Fibroblast of lung (primary cell): ENCODE data around the gene CHCHD6. TPM values are rescaled to one million over a fixed set of nuclear protein-coding genes. Genes with fewer than 3 reads are reported as not detected.

Source experiments
- DNase-seq, 2 donors: peaks; one replicate each; pipeline versions ENCODE4 v3.0.0 to v3.0.0-alpha.2; 2010; ENCODE audit warnings: low read depth in 2 of 2
- H2AFZ ChIP-seq: 2 replicates; pipeline ENCODE4 v1.5.1; 2012; ENCODE audit warnings: low read length, control low read depth, inconsistent platforms
- H3K27ac ChIP-seq: 2 replicates; pipeline ENCODE4 v1.5.1; 2011; ENCODE audit warnings: low read length, control low read depth; ENCODE audit not compliant: insufficient read depth
- H3K27me3 ChIP-seq: 2 replicates; pipeline ENCODE4 v1.5.1; 2011; ENCODE audit warnings: mild to moderate bottlenecking, low read length; ENCODE audit not compliant: control insufficient read depth, insufficient read depth
- H3K36me3 ChIP-seq: 2 replicates; pipeline ENCODE4 v1.5.1; 2011; ENCODE audit warnings: low read length; ENCODE audit not compliant: control insufficient read depth, insufficient read depth
- H3K4me1 ChIP-seq: 2 replicates; pipeline ENCODE4 v1.5.1; 2011; ENCODE audit warnings: low read length; ENCODE audit not compliant: control insufficient read depth, insufficient read depth; ENCODE audit errors: extremely low read depth
- H3K4me2 ChIP-seq: 2 replicates; pipeline ENCODE4 v1.5.1; 2011; ENCODE audit warnings: low read length, control low read depth; ENCODE audit not compliant: insufficient read depth; ENCODE audit errors: extremely low read depth
- H3K4me3 ChIP-seq, 4 experiments: fragments of 200-600 bp in 1 of 4; sonication (generic) in 1 of 4; replicated peaks in 1 of 4; 2 replicates each; pipeline ENCODE4 v1.5.1; 2011 to 2016; ENCODE audit warnings: low read length in 4 of 4, low read depth in 3 of 4, mild to moderate bottlenecking in 3 of 4, control low read depth in 2 of 4, inconsistent platforms in 1 of 4, mixed read lengths in 1 of 4; ENCODE audit not compliant: insufficient read depth in 1 of 4; ENCODE audit errors: control extremely low read depth in 1 of 4
- H3K79me2 ChIP-seq: 2 replicates; pipeline ENCODE4 v1.5.1; 2012; ENCODE audit warnings: mild to moderate bottlenecking, low read length, inconsistent platforms; ENCODE audit not compliant: control insufficient read depth, insufficient read depth
- H3K9ac ChIP-seq: 2 replicates; pipeline ENCODE4 v1.5.1; 2011; ENCODE audit warnings: mild to moderate bottlenecking, low read length, control low read depth; ENCODE audit not compliant: insufficient read depth
- H3K9me3 ChIP-seq: 2 replicates; pipeline ENCODE4 v1.5.1; 2012; ENCODE audit warnings: low read depth, low read length; ENCODE audit not compliant: control insufficient read depth, insufficient read depth
- H4K20me1 ChIP-seq: 2 replicates; pipeline ENCODE4 v1.5.1; 2011; ENCODE audit warnings: low read length; ENCODE audit not compliant: control insufficient read depth, insufficient read depth; ENCODE audit errors: extremely low read depth
- EZH2 ChIP-seq: IDR thresholded peaks from 2 replicates; pipeline ENCODE4 v1.5.1; 2012; ENCODE audit warnings: low read length, control low read depth, mild to moderate bottlenecking; ENCODE audit errors: missing control alignments
- polyA plus RNA-seq, 2 donors: library from polyadenylated mRNA; depleted of rRNA in 1 of 2; stranded (reverse) in 1 of 2; unstranded in 1 of 2; fragments of >200 nt; gene quantifications; 2 replicates each; pipeline ENCODE4 v1.2.1, GENCODE V29; 2011 to 2012; ENCODE audit warnings: missing spikeins in 1 of 2
- total RNA-seq: library from RNA; depleted of rRNA; stranded (reverse); fragments of >200 nt; gene quantifications from 2 replicates; pipeline ENCODE4 v1.2.1, GENCODE V29; 2014
- TF ChIP-seq, protein P1 (sequence below), 2 donors: IDR thresholded peaks in 1 of 2; conservative IDR thresholded peaks in 1 of 2; 1 replicate in 1 of 2; 2 replicates in 1 of 2; pipeline ENCODE4 v1.5.1; 2011 to 2012; ENCODE audit warnings: low read length in 2 of 2, control low read depth in 1 of 2, inconsistent platforms in 1 of 2, low read depth in 1 of 2, mild to moderate bottlenecking in 1 of 2

The CHCHD6 gene
- total and polyA plus RNA-seq, 2 donors (not counting 1 experiment from before 2014, with no cell fraction given) = 9.5 to 11.1 TPM

DNA sequence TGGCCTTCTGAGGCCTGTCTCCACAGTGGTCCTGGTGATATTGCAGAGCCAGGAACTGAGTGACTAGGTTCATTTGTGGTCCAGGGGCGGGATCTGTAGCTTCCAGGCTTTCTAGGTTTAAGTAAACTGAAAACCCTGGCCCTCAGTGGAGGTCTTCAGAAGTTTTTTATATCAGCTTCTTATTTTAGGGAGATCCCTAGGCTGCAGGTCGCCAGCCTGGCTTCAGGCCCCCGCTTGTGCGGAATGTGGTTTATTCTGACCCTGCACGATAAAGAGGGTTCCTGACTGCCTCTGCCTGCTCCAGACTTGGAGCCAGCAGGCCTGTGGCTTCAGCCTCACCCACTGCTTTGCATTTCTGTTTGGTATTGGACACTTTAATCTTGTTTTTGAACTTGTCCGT lies 145.0 kb downstream of the CHCHD6 start:
- no peak overlapping the region for H2AFZ ChIP-seq
- no peak overlapping the region for H3K9ac ChIP-seq
- TF ChIP-seq, protein P1, sequence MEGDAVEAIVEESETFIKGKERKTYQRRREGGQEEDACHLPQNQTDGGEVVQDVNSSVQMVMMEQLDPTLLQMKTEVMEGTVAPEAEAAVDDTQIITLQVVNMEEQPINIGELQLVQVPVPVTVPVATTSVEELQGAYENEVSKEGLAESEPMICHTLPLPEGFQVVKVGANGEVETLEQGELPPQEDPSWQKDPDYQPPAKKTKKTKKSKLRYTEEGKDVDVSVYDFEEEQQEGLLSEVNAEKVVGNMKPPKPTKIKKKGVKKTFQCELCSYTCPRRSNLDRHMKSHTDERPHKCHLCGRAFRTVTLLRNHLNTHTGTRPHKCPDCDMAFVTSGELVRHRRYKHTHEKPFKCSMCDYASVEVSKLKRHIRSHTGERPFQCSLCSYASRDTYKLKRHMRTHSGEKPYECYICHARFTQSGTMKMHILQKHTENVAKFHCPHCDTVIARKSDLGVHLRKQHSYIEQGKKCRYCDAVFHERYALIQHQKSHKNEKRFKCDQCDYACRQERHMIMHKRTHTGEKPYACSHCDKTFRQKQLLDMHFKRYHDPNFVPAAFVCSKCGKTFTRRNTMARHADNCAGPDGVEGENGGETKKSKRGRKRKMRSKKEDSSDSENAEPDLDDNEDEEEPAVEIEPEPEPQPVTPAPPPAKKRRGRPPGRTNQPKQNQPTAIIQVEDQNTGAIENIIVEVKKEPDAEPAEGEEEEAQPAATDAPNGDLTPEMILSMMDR (conservative IDR thresholded peaks at IDR 0.05 in 1 of 2, IDR thresholded peaks at IDR 0.05 in 1 of 2; ENCODE audit: low read depth in 1 of 2, low read length in 2 of 2) = no peak
- no peak for TF ChIP-seq EZH2
- no peak overlapping the region for H3K27ac ChIP-seq
- no peaks in the 10 kb centered on the region for H3K9me3 ChIP-seq
- no peaks in the 10 kb centered on the region for H3K36me3 ChIP-seq
- no peaks in the 10 kb centered on the region for H4K20me1 ChIP-seq
- no peak overlapping the region for H3K4me2 ChIP-seq
- no peak overlapping the region for H3K4me3 ChIP-seq
- no peak for DNase-seq
- no peaks in the 10 kb centered on the region for H3K27me3 ChIP-seq
- no peaks in the 10 kb centered on the region for H3K4me1 ChIP-seq
- H3K79me2 ChIP-seq = no peaks in the 10 kb centered on the region

DNA sequence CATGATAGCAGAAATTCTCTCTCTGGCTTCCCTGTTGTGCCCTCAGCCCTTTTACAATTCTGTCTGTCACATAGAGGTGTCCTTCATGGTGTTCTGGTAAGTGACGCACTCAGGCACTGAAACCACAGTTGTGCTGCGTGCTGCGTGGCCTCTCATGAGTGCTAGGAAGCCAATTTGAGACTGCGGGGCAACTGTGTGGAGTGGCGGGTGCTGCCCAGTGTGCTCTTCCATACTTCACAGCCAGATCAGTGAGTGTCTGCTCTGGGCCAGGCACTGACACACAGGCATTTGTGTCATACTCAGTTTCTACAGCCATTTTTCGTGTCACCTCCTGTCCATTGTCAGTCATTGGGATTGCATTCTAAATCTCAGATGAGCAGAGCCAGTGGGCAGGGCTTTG lies 145.7 kb downstream of the CHCHD6 start:
- H3K4me3 ChIP-seq = no peak overlapping the region
- no peaks in the 10 kb centered on the region for H3K27me3 ChIP-seq
- no peaks in the 10 kb centered on the region for H3K79me2 ChIP-seq
- no peak overlapping the region for H2AFZ ChIP-seq
- TF ChIP-seq, protein P1 (conservative IDR thresholded peaks at IDR 0.05 in 1 of 2, IDR thresholded peaks at IDR 0.05 in 1 of 2; ENCODE audit: low read depth in 1 of 2, low read length in 2 of 2) = no peak
- no peak for TF ChIP-seq EZH2
- no peaks in the 10 kb centered on the region for H3K36me3 ChIP-seq
- H3K4me1 ChIP-seq = no peaks in the 10 kb centered on the region
- no peaks in the 10 kb centered on the region for H4K20me1 ChIP-seq
- no peak overlapping the region for H3K27ac ChIP-seq
- H3K4me2 ChIP-seq = no peak overlapping the region
- no peak for DNase-seq
- H3K9ac ChIP-seq = no peak overlapping the region
- H3K9me3 ChIP-seq = no peaks in the 10 kb centered on the region

DNA sequence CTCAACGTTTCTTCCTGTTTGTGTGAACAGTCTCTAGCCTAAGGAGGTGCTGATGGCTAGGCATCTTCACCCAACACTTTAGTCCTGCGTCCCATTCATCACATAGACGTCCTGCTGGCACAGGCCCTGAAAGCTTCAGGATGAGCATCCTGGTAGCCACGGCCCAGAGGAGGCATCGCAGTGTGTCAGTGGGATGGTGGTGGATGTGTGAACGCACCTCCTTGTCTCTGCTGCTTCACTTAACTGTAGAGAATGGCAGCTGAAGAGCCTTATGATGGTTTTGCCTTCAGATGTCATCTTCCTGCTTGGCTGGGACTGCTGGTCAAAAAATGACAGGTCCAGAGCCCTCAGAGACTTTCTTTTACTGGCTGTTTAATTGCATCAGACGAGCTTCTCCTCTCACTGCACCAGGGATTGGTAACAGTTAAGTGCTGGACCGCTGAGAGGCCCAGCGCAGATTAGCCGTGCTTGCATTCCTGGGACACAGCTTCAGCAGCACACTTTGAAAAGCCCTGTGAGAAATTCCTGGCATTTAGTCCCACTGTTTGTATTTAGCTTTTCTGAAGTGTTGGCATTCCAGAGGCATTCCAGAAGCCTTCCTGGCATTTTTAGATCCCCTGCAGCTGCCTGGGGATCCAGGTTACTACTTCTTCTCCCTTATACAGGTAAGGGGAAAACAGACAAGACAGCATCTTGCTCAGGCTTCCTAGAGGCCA lies 146.5 kb downstream of the CHCHD6 start:
- no peaks in the 10 kb centered on the region for H3K27me3 ChIP-seq
- H3K4me2 ChIP-seq = no peak overlapping the region
- H3K4me3 ChIP-seq = no peak overlapping the region
- H3K9me3 ChIP-seq = no peaks in the 10 kb centered on the region
- peak; percentile 57 to 84 for DNase-seq
- no peaks in the 10 kb centered on the region for H3K4me1 ChIP-seq
- H3K9ac ChIP-seq = no peak overlapping the region
- H3K27ac ChIP-seq = no peak overlapping the region
- H3K79me2 ChIP-seq = no peaks in the 10 kb centered on the region
- H2AFZ ChIP-seq = no peak overlapping the region
- no peaks in the 10 kb centered on the region for H3K36me3 ChIP-seq
- no peaks in the 10 kb centered on the region for H4K20me1 ChIP-seq
- TF ChIP-seq, protein P1 (conservative IDR thresholded peaks at IDR 0.05 in 1 of 2, IDR thresholded peaks at IDR 0.05 in 1 of 2; ENCODE audit: low read depth in 1 of 2, low read length in 2 of 2) = no peak
- no peak for TF ChIP-seq EZH2
